ENCODE data around the gene PKM.
"Not testable (repeated sequence)": the region's sequence is repeated elsewhere in the genome, so short reads cannot be mapped to it uniquely, and the experiment has no call there.

PKM gene

GRCh38 chr15:72176159-72176558 is 54.8 kb downstream of the PKM start:
- DNase-seq (ENCODE audit: low read depth, low spot score): no peak

- DNase-seq (ENCODE audit: low read depth, low spot score): no peak
Measured at GRCh38 chr15:72175186-72176044, 55.6 kb downstream of the PKM start.

- no peak for DNase-seq (ENCODE audit: low read depth, low spot score)
Measured at GRCh38 chr15:72174551-72175165, 56.3 kb downstream of the PKM start.

GRCh38 chr15:72173864-72174550 is 57.0 kb downstream of the PKM start:
- no peak for DNase-seq (ENCODE audit: low read depth, low spot score)

GRCh38 chr15:72173401-72173800 is 57.6 kb downstream of the PKM start:
- DNase-seq (ENCODE audit: low read depth, low spot score): no peak

GRCh38 chr15:72172796-72173195 is 58.2 kb downstream of the PKM start:
- no peak for DNase-seq (ENCODE audit: low read depth, low spot score)

GRCh38 chr15:72171978-72172377 is 59.0 kb downstream of the PKM start:
- DNase-seq (ENCODE audit: low read depth, low spot score): not testable (repeated sequence)

GRCh38 chr15:72170691-72171090 is 60.3 kb downstream of the PKM start:
- DNase-seq (ENCODE audit: low read depth, low spot score): no peak

- DNase-seq (ENCODE audit: low read depth, low spot score): no peak
Measured at GRCh38 chr15:72169921-72170611, 60.9 kb downstream of the PKM start.

GRCh38 chr15:72169236-72169920 is 61.6 kb downstream of the PKM start:
- DNase-seq (ENCODE audit: low read depth, low spot score): no peak

- no peak for DNase-seq (ENCODE audit: low read depth, low spot score)
Measured at GRCh38 chr15:72168808-72169190, 62.2 kb downstream of the PKM start.

- no peak for DNase-seq (ENCODE audit: low read depth, low spot score)
Measured at GRCh38 chr15:72168131-72168807, 62.7 kb downstream of the PKM start.

GRCh38 chr15:72167445-72167844 is 63.5 kb downstream of the PKM start:
- no peak for DNase-seq (ENCODE audit: low read depth, low spot score)

- no peak for DNase-seq (ENCODE audit: low read depth, low spot score)
Measured at GRCh38 chr15:72166716-72167417, 64.1 kb downstream of the PKM start.

- no peak for DNase-seq (ENCODE audit: low read depth, low spot score)
Measured at GRCh38 chr15:72163719-72164118, 67.3 kb downstream of the PKM start.

GRCh38 chr15:72162569-72162968 is 68.4 kb downstream of the PKM start:
- no peak for DNase-seq (ENCODE audit: low read depth, low spot score)

GRCh38 chr15:72161361-72162132 is 69.4 kb downstream of the PKM start:
- DNase-seq (ENCODE audit: low read depth, low spot score): no peak

GRCh38 chr15:72160696-72161245 is 70.2 kb downstream of the PKM start:
- DNase-seq (ENCODE audit: low read depth, low spot score): no peak

- DNase-seq (ENCODE audit: low read depth, low spot score): no peak
Measured at GRCh38 chr15:72156928-72157327, 74.1 kb downstream of the PKM start.

All from activated CD4-positive, CD25-positive, alpha-beta regulatory T cell treated with anti-CD3 and anti-CD28 coated beads, Interleukin-2, amount 50 U/mL, for 16 hours (primary cell).